ENCODE results near the gene ANKRD60. TPM values are rescaled to one million over a fixed set of nuclear protein-coding genes. Genes with fewer than 3 reads are reported as not detected.
A peak's percentile ranks its signal among the peaks of the same experiment; 100 is the strongest.

Gene ANKRD60
- total RNA-seq, 3 donors from 2014 or later, result not detected

- Histone ChIP-seq H3K36me3 (no peaks in the 10 kb centered on the region), H3K4me3 (no peak overlapping the region), H3K27ac (no peak overlapping the region), H3K27me3 (no peaks in the 10 kb centered on the region), H3K9me3 (peaks cover 9 to 12% of the 10 kb centered on the region in 2 donors), H3K4me1 (no peaks in the 10 kb centered on the region)
- DNase-seq (ENCODE audit: low spot score in 2 of 2), result no peak
- intact Hi-C loops (cut with DNase I; ENCODE audit: low total_unique reads), result no loop called here
- no peak for TF ChIP-seq POLR2A (IDR thresholded peaks at IDR 0.05)
- TF ChIP-seq CTCF (IDR thresholded peaks at IDR 0.05), result no peak
- no peak for TF ChIP-seq POLR2AphosphoS5 (IDR thresholded peaks at IDR 0.05)
These were observed 43.5 kb downstream of the ANKRD60 start for GRCh38 chr20:58184984-58185383.

DNA sequence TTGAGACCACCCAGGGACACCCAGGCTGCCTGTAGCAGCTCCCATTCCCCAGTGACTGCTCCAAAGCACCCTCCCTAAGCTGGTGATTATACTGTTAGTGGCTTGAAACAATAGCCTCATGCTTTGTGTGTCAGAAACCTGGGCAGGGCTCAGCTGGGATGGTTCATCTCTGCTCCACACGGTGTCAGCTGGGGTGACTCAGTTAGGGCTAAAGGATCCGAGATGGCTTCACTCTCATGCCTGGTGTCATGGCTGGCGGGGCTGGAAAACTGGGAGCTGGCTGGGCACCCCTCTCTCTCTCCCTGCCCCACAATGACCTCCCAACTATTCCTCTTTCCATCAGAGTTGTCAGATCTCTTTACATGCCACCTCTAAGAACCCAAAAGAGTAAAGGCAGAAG lies 44.4 kb downstream of the ANKRD60 start:
- intact Hi-C loops (cut with DNase I; ENCODE audit: low total_unique reads), result no loop called here
- H3K36me3 ChIP-seq, result no peaks in the 10 kb centered on the region
- no peak for DNase-seq (ENCODE audit: low spot score in 2 of 2)

DNA sequence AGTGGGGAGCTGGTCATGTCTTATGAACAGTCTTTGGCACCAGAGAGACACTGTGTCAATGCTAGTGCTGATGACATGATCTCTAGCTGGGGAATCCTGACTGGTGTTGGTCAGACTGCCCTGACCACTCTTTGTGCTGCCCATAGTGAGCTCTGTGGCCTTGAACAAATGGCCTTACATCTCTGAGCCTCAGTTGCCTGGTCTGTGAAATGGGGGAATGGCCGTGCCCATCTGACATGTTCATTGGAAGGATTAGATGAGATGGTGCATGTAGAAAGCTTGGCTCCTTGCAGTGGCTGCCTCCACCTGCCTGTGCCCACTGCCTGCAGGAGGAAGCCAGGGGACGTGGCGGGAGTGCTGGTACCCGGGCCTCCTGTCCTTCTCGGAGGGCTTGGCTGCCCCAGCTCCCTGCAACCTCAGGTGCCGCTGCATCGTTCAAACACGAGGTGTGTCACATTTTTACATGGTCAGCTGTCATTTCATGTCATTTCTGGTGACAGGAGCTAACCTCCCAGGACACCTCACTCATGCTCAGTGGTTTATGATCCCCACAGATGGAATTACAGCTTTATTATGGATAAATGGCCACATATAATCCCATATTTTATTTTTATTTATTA lies 45.8 kb downstream of the ANKRD60 start:
- no peak overlapping the region for H3K27ac ChIP-seq
- intact Hi-C loops (cut with DNase I; ENCODE audit: low total_unique reads), result no loop called here
- no peaks in the 10 kb centered on the region for H3K27me3 ChIP-seq
- peaks cover 0 to 8% of the 10 kb centered on the region in 2 donors for H3K4me1 ChIP-seq
- TF ChIP-seq CTCF (IDR thresholded peaks at IDR 0.05), result no peak
- TF ChIP-seq POLR2AphosphoS5 (IDR thresholded peaks at IDR 0.05), result no peak
- H3K9me3 ChIP-seq, result peaks cover 9 to 12% of the 10 kb centered on the region in 2 donors
- no peak for DNase-seq (ENCODE audit: low spot score in 2 of 2)
- no peaks in the 10 kb centered on the region for H3K36me3 ChIP-seq
- H3K4me3 ChIP-seq, result no peak overlapping the region

More for the DNA sequence above, 44.4 kb downstream of the ANKRD60 start:
- Histone ChIP-seq H3K9me3 (peaks cover 9 to 12% of the 10 kb centered on the region in 2 donors), H3K27me3 (no peaks in the 10 kb centered on the region), H3K27ac (no peak overlapping the region), H3K4me1 (peaks cover 0 to 8% of the 10 kb centered on the region in 2 donors), H3K4me3 (no peak overlapping the region)
- TF ChIP-seq POLR2A (IDR thresholded peaks at IDR 0.05) (no peak), CTCF (IDR thresholded peaks at IDR 0.05) (no peak), POLR2AphosphoS5 (IDR thresholded peaks at IDR 0.05) (no peak)

- TF ChIP-seq POLR2AphosphoS5 (IDR thresholded peaks at IDR 0.05) (no peak), POLR2A (IDR thresholded peaks at IDR 0.05) (no peak), CTCF (IDR thresholded peaks at IDR 0.05) (peak; percentile 85 to 97 (median 94))
- no peak overlapping the region for H3K27ac ChIP-seq
These were observed 48.9 kb downstream of the ANKRD60 start for GRCh38 chr20:58179432-58180099.

DNA sequence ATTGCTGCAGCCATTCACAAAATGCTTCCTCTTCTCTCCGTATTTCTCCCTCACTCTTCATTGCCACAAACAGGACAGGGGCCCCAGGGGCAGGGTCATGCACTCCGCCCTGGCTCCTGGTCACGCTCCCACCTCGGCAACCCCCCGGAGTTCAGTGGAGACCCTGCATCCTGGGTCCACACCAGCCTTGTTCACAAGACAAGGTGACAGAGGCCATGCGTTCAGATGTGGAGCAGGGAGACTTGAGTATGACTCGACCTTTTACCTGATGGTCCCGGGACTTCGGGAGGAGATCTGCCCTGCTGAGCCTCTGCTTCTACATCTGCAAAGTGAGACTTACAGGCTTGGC lies 49.4 kb downstream of the ANKRD60 start:
- intact Hi-C loops (cut with DNase I; ENCODE audit: low total_unique reads), result no loop called here

More at GRCh38 chr20:58179432-58180099, 48.9 kb downstream of the ANKRD60 start:
- H3K4me1 ChIP-seq, result peaks cover 0 to 8% of the 10 kb centered on the region in 2 donors
- H3K27me3 ChIP-seq, result no peaks in the 10 kb centered on the region
- H3K36me3 ChIP-seq, result no peaks in the 10 kb centered on the region
- DNase-seq (ENCODE audit: low spot score in 2 of 2), result no peak
- H3K4me3 ChIP-seq, result peak overlapping the region; percentile 6 to 59 (median 31)
- H3K9me3 ChIP-seq, result peaks cover 7 to 9% of the 10 kb centered on the region in 2 donors
- intact Hi-C loops (cut with DNase I; ENCODE audit: low total_unique reads), result no loop called here

More for the DNA sequence above, 49.4 kb downstream of the ANKRD60 start:
- no peak overlapping the region for H3K27ac ChIP-seq
- H3K27me3 ChIP-seq, result no peaks in the 10 kb centered on the region
- H3K9me3 ChIP-seq, result peaks cover 2 to 4% of the 10 kb centered on the region in 2 donors
- H3K36me3 ChIP-seq, result no peaks in the 10 kb centered on the region
- DNase-seq (ENCODE audit: low spot score in 2 of 2), result no peak
- peaks cover 0 to 8% of the 10 kb centered on the region in 2 donors for H3K4me1 ChIP-seq
- TF ChIP-seq POLR2AphosphoS5 (IDR thresholded peaks at IDR 0.05) (no peak), POLR2A (IDR thresholded peaks at IDR 0.05) (no peak), CTCF (IDR thresholded peaks at IDR 0.05) (no peak)
- peak overlapping the region in 2 of 3 donors; percentile 6 to 59 for H3K4me3 ChIP-seq

All from breast epithelium (tissue), 4 donors.